GM21825 (cell line): ENCODE results near the gene DPY30.

Source experiments
- ATAC-seq: cut with Tn5 transposase; IDR thresholded peaks from one replicate; pipeline ENCODE4 v1.9.1; 2021; ENCODE audit warnings: mild to moderate bottlenecking, moderate library complexity; ENCODE audit not compliant: unreplicated experiment

DPY30 gene

DNA sequence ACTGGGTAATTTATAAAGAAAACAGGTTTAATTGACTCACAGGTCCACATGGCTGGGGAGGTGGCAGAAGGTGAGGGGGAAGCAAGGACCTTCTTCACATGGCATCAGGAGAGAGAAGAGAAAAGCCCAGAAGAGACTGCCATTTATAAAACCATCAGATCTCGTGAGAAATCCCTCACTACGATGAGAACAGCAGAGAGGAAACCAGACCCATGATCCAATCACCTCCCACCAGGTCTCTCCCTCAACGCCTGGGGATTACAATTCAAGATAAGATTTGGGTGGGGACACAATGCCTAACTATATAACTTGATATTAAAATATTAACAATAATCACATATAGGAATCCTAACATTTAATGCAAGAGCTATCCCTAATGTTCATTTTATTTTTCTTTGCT, 60.6 kb downstream of the DPY30 start:
- ATAC-seq, result no peak

DNA sequence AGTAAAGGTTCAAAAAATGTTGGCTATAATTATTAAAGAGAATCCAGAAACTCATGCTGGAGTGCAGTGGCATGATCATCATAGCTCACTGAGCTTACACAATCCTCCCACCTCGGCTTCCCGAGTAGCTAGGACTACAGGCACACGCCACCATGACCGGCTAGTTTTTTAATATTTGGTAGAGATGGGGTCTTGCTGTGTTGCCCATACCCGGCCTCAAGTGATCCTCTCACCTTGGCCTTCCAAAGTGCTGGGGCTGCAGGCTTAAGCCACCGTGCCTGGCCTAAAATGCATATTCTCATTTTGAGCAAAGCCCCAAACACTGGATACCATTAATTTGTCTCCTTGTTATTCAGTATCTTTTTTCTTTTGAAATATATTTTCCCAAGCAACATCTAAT, 61.2 kb downstream of the DPY30 start:
- no peak for ATAC-seq
